ENCODE results near the gene C20orf173.

C20orf173 gene

DNA sequence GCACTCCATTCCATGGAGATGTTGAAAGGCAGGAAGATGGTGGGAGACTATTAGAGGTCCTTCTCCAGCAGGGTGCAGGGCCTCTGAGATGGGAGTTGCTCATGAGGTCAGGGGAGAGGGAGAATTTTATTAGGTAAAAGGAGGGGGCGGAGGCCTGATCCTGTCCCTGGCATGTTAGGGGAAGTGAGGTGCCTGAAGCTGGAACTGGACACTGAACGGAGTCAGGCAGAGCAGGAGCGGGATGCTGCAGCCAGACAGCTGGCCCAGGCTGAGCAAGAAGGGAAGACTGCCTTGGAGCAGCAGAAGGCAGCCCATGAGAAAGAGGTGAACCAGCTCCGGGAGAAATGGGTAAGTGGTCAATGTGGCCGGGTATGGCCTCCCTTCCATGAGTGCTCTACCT is 49.7 kb downstream of the C20orf173 start:
- Histone ChIP-seq H3K4me3 (ENCODE audit: low read depth in 1 of 2, low read length in 2 of 2) (no peak overlapping the region), H3K36me3 (ENCODE audit: insufficient read depth, low read length) (peaks cover 55% of the 10 kb centered on the region), H3K9me3 (ENCODE audit: low read length) (no peaks in the 10 kb centered on the region), H3K27me3 (ENCODE audit: control insufficient read depth in 1 of 2, insufficient read depth in 2 of 2, low read length in 2 of 2) (no peaks in the 10 kb centered on the region), H3K4me1 (ENCODE audit: insufficient read depth, low read length) (no peaks in the 10 kb centered on the region), H3K27ac (ENCODE audit: low read depth, low read length) (no peak overlapping the region), H3K9ac (ENCODE audit: low read length) (no peak overlapping the region)

DNA sequence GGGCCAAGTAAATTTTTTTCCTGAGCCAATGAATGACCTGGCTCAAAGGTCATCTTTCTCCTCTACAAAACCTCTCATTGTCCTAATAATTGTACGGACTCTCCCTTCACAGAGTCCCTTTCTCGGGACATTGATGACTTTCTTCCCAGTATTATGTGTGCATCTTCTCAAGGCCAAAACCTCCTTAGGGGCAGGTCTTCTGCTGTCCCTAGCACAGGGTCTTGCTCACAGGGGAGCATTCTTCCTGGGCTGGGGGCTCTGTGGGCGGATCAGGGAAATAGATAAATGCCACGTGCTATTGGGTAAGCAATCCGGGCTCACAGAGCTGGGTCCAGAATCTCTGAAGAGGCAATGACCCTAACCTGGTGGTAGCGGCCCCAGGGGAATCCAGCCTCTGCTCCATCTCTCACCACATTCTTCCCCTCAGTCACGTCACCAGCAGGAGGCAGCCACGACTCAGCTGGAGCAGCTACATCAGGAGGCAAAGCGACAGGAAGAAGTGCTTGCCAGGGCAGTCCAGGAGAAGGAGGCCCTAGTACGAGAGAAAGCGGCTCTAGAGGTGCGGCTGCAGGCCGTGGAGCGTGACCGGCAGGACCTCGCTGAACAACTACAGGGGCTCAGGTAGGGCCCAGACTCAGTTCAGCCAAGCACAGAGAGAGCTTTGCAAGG is 50.5 kb downstream of the C20orf173 start:
- Histone ChIP-seq H3K27me3 (ENCODE audit: control insufficient read depth in 1 of 2, insufficient read depth in 2 of 2, low read length in 2 of 2) (no peaks in the 10 kb centered on the region), H3K9ac (ENCODE audit: low read length) (no peak overlapping the region), H3K9me3 (ENCODE audit: low read length) (no peaks in the 10 kb centered on the region), H3K4me1 (ENCODE audit: insufficient read depth, low read length) (no peaks in the 10 kb centered on the region), H3K4me3 (ENCODE audit: low read depth in 1 of 2, low read length in 2 of 2) (no peak overlapping the region), H3K27ac (ENCODE audit: low read depth, low read length) (no peak overlapping the region), H3K36me3 (ENCODE audit: insufficient read depth, low read length) (peaks cover 56% of the 10 kb centered on the region)
